ENCODE results near the gene ATP9A. TPM values are rescaled to one million over a fixed set of nuclear protein-coding genes. Genes with fewer than 3 reads are reported as not detected.
"Not testable (repeated sequence)": the region's sequence is repeated elsewhere in the genome, so short reads cannot be mapped to it uniquely, and the experiment has no call there.

ATP9A gene
- total RNA-seq, 5 donors from 2014 or later (not counting 1 experiment from before 2014, with no cell fraction given), result 0.44 to 0.85 (median 0.72) TPM

- DNase-seq; H3K36me3 Mint-ChIP-seq; H3K27ac ChIP-seq (ENCODE audit: low read length); H3K9me3 Mint-ChIP-seq; H3K36me3 ChIP-seq (ENCODE audit: control insufficient read depth in 2 of 2, extremely low read depth in 1 of 2, insufficient read depth in 1 of 2, low read length in 1 of 2); H3K4me3 ChIP-seq (ENCODE audit: control insufficient read depth in 1 of 2, extremely low read depth in 1 of 2, low read length in 1 of 2); CTCF ChIA-PET; H3K4me1 ChIP-seq (ENCODE audit: control insufficient read depth in 1 of 2, extremely low read depth in 1 of 2, insufficient read depth in 2 of 2, low read length in 2 of 2); H3K27me3 ChIP-seq (replicated peaks in 1 of 2; ENCODE audit: control insufficient read depth in 2 of 2, extremely low read depth in 1 of 2, insufficient read depth in 2 of 2, low read length in 1 of 2); H3K4me1 Mint-ChIP-seq; ATAC-seq (replicated peaks in 1 of 4); H3K27me3 Mint-ChIP-seq; POLR2A ChIA-PET; H3K27ac Mint-ChIP-seq; H3K4me3 Mint-ChIP-seq; H3K9me3 ChIP-seq: not testable (repeated sequence)
- WGBS (ENCODE audit: insufficient coverage), result no CpG with 5 or more reads among the region's 8 CpGs
Measured at GRCh38 chr20:51753220-51753619, 15.0 kb downstream of the ATP9A start.

DNA sequence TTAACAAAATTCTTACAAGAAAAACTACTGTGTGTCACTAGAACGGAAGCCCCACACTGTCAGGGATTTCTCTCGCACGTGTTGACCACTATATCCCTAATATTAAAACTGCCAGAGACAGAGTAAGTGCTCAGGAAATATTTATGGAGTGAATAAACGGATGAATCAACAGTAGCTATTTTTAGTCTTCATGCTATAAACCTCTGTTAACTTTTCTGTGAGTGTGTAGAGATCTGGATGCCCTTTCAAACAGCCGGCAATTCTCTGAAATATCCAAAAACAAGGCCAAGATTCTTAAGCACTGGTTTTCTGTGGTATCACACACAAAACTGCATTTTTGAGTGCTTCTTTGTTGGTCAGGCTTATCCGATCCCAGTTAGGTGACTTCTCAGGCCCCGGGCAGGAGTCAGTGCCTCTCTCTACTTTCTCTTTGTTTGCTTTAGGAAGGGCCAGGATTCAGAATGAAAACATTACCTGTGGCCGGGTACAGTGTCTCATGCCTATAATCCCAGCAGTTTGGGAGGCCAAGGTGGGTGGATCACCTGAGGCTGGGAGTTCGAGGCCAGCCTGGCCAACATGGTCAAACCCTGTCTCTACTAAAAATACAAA lies 15.7 kb downstream of the ATP9A start:
- Histone ChIP-seq H3K27me3 (replicated peaks in 1 of 2; ENCODE audit: control insufficient read depth in 2 of 2, extremely low read depth in 1 of 2, insufficient read depth in 2 of 2, low read length in 1 of 2) (peaks cover 0 to 7% of the 10 kb centered on the region in 2 experiments), H3K27ac (ENCODE audit: low read length) (no peak overlapping the region), H3K4me3 (ENCODE audit: control insufficient read depth in 1 of 2, extremely low read depth in 1 of 2, low read length in 1 of 2) (no peak overlapping the region), H3K4me1 (ENCODE audit: control insufficient read depth in 1 of 2, extremely low read depth in 1 of 2, insufficient read depth in 2 of 2, low read length in 2 of 2) (no peaks in the 10 kb centered on the region), H3K36me3 (ENCODE audit: control insufficient read depth in 2 of 2, extremely low read depth in 1 of 2, insufficient read depth in 1 of 2, low read length in 1 of 2) (no peaks in the 10 kb centered on the region), H3K9me3 (no peaks in the 10 kb centered on the region)
- CTCF ChIA-PET, result no interaction called here
- ATAC-seq (replicated peaks in 1 of 4) (no peak), DNase-seq (no peak)
- Mint-ChIP-seq H3K9me3 (no peaks in the 10 kb centered on the region), H3K4me3 (no peak overlapping the region), H3K27ac (no peak overlapping the region), H3K4me1 (no peaks in the 10 kb centered on the region), H3K27me3 (no peaks in the 10 kb centered on the region), H3K36me3 (no peaks in the 10 kb centered on the region)
- WGBS (ENCODE audit: insufficient coverage), result 70% methylated on average over 2 of the region's 9 CpGs
- POLR2A ChIA-PET, result no interaction called here

GRCh38 chr20:51750770-51751388 lies 17.3 kb downstream of the ATP9A start:
- H3K4me1 ChIP-seq (ENCODE audit: control insufficient read depth in 1 of 2, extremely low read depth in 1 of 2, insufficient read depth in 2 of 2, low read length in 2 of 2), result no peaks in the 10 kb centered on the region
- peaks cover 0 to under 1% (median 0%) of the 10 kb centered on the region in 3 donors for H3K9me3 Mint-ChIP-seq

DNA sequence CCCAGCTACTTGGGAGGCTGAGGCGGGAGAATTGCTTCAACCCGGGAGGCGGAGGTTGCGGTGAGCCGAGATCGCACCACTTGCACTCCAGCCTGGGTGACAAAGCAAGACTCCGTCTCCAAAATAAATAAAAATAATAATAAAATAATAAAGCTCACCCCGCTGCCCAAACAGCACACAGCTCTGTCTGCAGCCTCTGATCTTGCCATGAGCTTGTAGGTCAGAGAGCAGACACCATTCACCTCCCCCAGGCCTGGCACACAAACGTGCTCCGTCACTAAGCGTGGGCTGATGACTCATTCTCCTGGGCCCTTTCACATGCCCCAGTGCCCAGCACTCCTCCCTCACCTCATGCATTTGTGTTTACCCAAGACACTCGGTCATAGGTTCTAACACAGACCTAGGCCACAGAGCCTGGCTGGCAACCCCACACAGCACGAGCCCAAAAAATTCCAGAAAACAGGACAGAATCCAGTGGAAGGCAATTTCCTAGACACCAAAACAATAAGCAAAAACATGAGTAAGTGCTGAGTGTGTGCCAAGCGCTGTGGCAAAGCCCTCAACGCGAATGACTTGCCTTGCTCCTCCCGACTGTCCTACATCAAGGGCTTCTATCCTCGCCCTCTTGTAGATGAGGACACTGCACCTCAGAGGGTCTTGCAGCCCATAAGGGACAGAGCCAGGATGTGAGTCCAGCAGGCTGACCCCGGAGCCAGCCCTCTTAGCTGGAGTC lies 18.0 kb downstream of the ATP9A start:
- peaks cover 0 to 4% (median 0%) of the 10 kb centered on the region in 3 donors for H3K9me3 Mint-ChIP-seq
- no peak for DNase-seq
- POLR2A ChIA-PET, result no interaction called here
- no peak overlapping the region for H3K4me3 Mint-ChIP-seq
- no peak overlapping the region for H3K27ac ChIP-seq (ENCODE audit: low read length)
- H3K27ac Mint-ChIP-seq, result no peak overlapping the region
- no peaks in the 10 kb centered on the region for H3K9me3 ChIP-seq
- CTCF ChIA-PET, result no interaction called here
- H3K36me3 ChIP-seq (ENCODE audit: control insufficient read depth in 2 of 2, extremely low read depth in 1 of 2, insufficient read depth in 1 of 2, low read length in 1 of 2), result no peaks in the 10 kb centered on the region
- no peak overlapping the region for H3K4me3 ChIP-seq (ENCODE audit: control insufficient read depth in 1 of 2, extremely low read depth in 1 of 2, low read length in 1 of 2)
- peaks cover 0 to 3% of the 10 kb centered on the region in 2 experiments for H3K27me3 ChIP-seq (replicated peaks in 1 of 2; ENCODE audit: control insufficient read depth in 2 of 2, extremely low read depth in 1 of 2, insufficient read depth in 2 of 2, low read length in 1 of 2)
- WGBS (ENCODE audit: insufficient coverage), result 70% methylated on average over 9 of the region's 19 CpGs
- no peaks in the 10 kb centered on the region for H3K4me1 ChIP-seq (ENCODE audit: control insufficient read depth in 1 of 2, extremely low read depth in 1 of 2, insufficient read depth in 2 of 2, low read length in 2 of 2)
- no peaks in the 10 kb centered on the region for H3K36me3 Mint-ChIP-seq
- peaks cover 2 to 5% of the 10 kb centered on the region in 2 donors for H3K27me3 Mint-ChIP-seq
- no peaks in the 10 kb centered on the region for H3K4me1 Mint-ChIP-seq
- ATAC-seq (replicated peaks in 1 of 4), result peak in 1 of 4 experiments; percentile 33

More at GRCh38 chr20:51750770-51751388, 17.3 kb downstream of the ATP9A start:
- CTCF ChIA-PET, result no interaction called here
- Histone ChIP-seq H3K27ac (ENCODE audit: low read length) (no peak overlapping the region), H3K9me3 (no peaks in the 10 kb centered on the region), H3K27me3 (replicated peaks in 1 of 2; ENCODE audit: control insufficient read depth in 2 of 2, extremely low read depth in 1 of 2, insufficient read depth in 2 of 2, low read length in 1 of 2) (peaks cover 0 to 3% of the 10 kb centered on the region in 2 experiments), H3K4me3 (ENCODE audit: control insufficient read depth in 1 of 2, extremely low read depth in 1 of 2, low read length in 1 of 2) (no peak overlapping the region), H3K36me3 (ENCODE audit: control insufficient read depth in 2 of 2, extremely low read depth in 1 of 2, insufficient read depth in 1 of 2, low read length in 1 of 2) (no peaks in the 10 kb centered on the region)
- no peak overlapping the region for H3K4me3 Mint-ChIP-seq
- H3K27me3 Mint-ChIP-seq, result peaks cover 0 to under 1% of the 10 kb centered on the region in 2 donors
- 77% methylated on average over 2 of the region's 10 CpGs for WGBS (ENCODE audit: insufficient coverage)
- ATAC-seq (replicated peaks in 1 of 4), result no peak
- DNase-seq, result no peak
- no peak overlapping the region for H3K27ac Mint-ChIP-seq
- POLR2A ChIA-PET, result no interaction called here
- no peaks in the 10 kb centered on the region for H3K4me1 Mint-ChIP-seq
- no peaks in the 10 kb centered on the region for H3K36me3 Mint-ChIP-seq

DNA sequence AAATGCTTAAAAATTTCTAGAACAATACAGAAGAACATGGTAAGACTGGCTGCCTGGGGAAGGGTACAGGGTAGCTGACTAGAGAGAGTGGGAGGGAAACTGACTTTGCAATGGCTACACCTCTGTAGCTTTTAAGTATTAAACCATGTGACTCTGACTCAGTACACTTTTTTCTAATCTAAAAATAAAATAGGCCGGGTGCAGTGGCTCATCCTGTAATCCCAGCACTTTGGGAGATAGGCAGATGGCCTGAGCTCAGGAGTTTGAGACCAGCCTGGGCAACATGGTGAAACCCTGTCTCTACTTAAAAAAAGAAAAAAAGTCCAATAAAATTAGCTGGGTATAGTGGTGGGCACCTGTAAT lies 18.5 kb downstream of the ATP9A start:
- CTCF ChIA-PET, result no interaction called here
- H3K27ac Mint-ChIP-seq, result no peak overlapping the region
- WGBS (ENCODE audit: insufficient coverage), result 60% methylated on average over 1 of the region's 1 CpG

DNA sequence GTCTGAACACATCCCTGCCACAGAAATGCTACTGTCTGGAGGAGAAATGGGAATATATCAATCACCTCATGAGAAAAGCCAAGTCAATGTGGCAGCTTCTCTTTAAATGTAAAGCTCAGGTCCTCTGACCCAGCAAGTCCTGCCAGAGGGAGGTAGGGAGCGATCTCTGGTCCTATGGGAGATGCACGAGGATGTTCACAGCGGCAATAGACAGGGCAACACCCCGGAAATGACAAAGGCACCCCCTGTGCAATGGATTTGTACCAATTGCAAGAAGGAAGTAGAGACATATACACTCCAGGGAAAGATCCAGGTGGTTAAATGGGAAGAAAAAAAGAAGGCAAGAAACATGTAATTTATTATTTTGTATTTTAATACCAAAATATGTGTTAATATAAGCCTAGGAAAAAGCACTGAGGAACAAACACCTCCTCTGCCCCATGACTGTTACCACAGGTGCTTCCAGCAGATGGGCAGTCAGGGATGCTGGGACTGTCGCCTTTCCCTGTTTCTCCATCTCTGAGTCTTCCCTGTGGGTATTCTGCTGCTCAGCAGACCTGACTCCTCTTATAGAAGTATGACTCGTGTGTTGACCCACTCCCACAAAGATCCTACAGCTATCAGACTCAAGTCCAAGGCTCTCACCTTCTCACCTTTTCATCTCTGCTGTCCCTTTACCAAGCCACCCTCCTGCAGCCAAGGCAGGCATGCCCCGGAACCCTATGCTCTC lies 20.8 kb downstream of the ATP9A start:
- Histone ChIP-seq H3K27me3 (replicated peaks in 1 of 2; ENCODE audit: control insufficient read depth in 2 of 2, extremely low read depth in 1 of 2, insufficient read depth in 2 of 2, low read length in 1 of 2) (peaks cover 0 to 9% of the 10 kb centered on the region in 2 experiments), H3K9me3 (no peaks in the 10 kb centered on the region), H3K36me3 (ENCODE audit: control insufficient read depth in 2 of 2, extremely low read depth in 1 of 2, insufficient read depth in 1 of 2, low read length in 1 of 2) (no peaks in the 10 kb centered on the region), H3K27ac (ENCODE audit: low read length) (no peak overlapping the region), H3K4me1 (ENCODE audit: control insufficient read depth in 1 of 2, extremely low read depth in 1 of 2, insufficient read depth in 2 of 2, low read length in 2 of 2) (no peaks in the 10 kb centered on the region), H3K4me3 (ENCODE audit: control insufficient read depth in 1 of 2, extremely low read depth in 1 of 2, low read length in 1 of 2) (no peak overlapping the region)
- Mint-ChIP-seq H3K4me3 (no peak overlapping the region), H3K27ac (no peak overlapping the region), H3K4me1 (no peaks in the 10 kb centered on the region), H3K36me3 (no peaks in the 10 kb centered on the region), H3K27me3 (peaks cover 7 to 8% of the 10 kb centered on the region in 2 donors), H3K9me3 (peaks cover 0 to 4% (median 0%) of the 10 kb centered on the region in 3 donors)
- no peak for ATAC-seq (replicated peaks in 1 of 4)
- ChIA-PET CTCF (no interaction called here), POLR2A (no interaction called here)
- WGBS (ENCODE audit: insufficient coverage), result 84% methylated on average over 3 of the region's 7 CpGs
- no peak for DNase-seq

More for the DNA sequence above, 18.5 kb downstream of the ATP9A start:
- H3K27me3 ChIP-seq (replicated peaks in 1 of 2; ENCODE audit: control insufficient read depth in 2 of 2, extremely low read depth in 1 of 2, insufficient read depth in 2 of 2, low read length in 1 of 2), result peaks cover 0 to 3% of the 10 kb centered on the region in 2 experiments
- Mint-ChIP-seq H3K4me3 (no peak overlapping the region), H3K9me3 (peaks cover 0 to 4% (median 0%) of the 10 kb centered on the region in 3 donors), H3K36me3 (no peaks in the 10 kb centered on the region), H3K4me1 (no peaks in the 10 kb centered on the region), H3K27me3 (peaks cover 2 to 5% of the 10 kb centered on the region in 2 donors)
- no peaks in the 10 kb centered on the region for H3K36me3 ChIP-seq (ENCODE audit: control insufficient read depth in 2 of 2, extremely low read depth in 1 of 2, insufficient read depth in 1 of 2, low read length in 1 of 2)
- POLR2A ChIA-PET, result no interaction called here
- no peak overlapping the region for H3K27ac ChIP-seq (ENCODE audit: low read length)
- H3K9me3 ChIP-seq, result no peaks in the 10 kb centered on the region
- no peak overlapping the region for H3K4me3 ChIP-seq (ENCODE audit: control insufficient read depth in 1 of 2, extremely low read depth in 1 of 2, low read length in 1 of 2)
- no peaks in the 10 kb centered on the region for H3K4me1 ChIP-seq (ENCODE audit: control insufficient read depth in 1 of 2, extremely low read depth in 1 of 2, insufficient read depth in 2 of 2, low read length in 2 of 2)
- DNase-seq, result no peak
- no peak for ATAC-seq (replicated peaks in 1 of 4)
